Effector memory CD4-positive, alpha-beta T cell (primary cell): Measurements from ENCODE around the gene CCDC57.
"Not testable (repeated sequence)": the region's sequence is repeated elsewhere in the genome, so short reads cannot be mapped to it uniquely, and the experiment has no call there.

Source experiments
- DNase-seq, 3 donors: peaks; one replicate each; pipeline ENCODE4 v3.0.0-alpha.2; 2020
- H3K27ac ChIP-seq: 2 replicates; pipeline ENCODE4 v1.7.0; 2013; ENCODE audit warnings: mild to moderate bottlenecking, low read length, moderate library complexity; ENCODE audit not compliant: insufficient read depth, poor library complexity, severe bottlenecking
- H3K27me3 ChIP-seq: replicated peaks from 2 replicates; pipeline ENCODE4 v1.7.0; 2013; ENCODE audit warnings: mild to moderate bottlenecking, low read length; ENCODE audit not compliant: insufficient read depth, control insufficient read depth, poor library complexity, severe bottlenecking
- H3K36me3 ChIP-seq: 2 replicates; pipeline ENCODE4 v1.7.0; 2013; ENCODE audit warnings: mild to moderate bottlenecking, low read length, moderate library complexity; ENCODE audit not compliant: control insufficient read depth, insufficient read depth
- H3K4me1 ChIP-seq: 2 replicates; pipeline ENCODE4 v1.7.0; 2013; ENCODE audit warnings: low read length, mild to moderate bottlenecking; ENCODE audit not compliant: control insufficient read depth, insufficient read depth, poor library complexity, severe bottlenecking
- H3K4me3 ChIP-seq: 2 replicates; pipeline ENCODE4 v1.7.0; 2013; ENCODE audit warnings: low read length, low read depth, mild to moderate bottlenecking; ENCODE audit not compliant: insufficient read depth, poor library complexity, severe bottlenecking
- H3K9me3 ChIP-seq: 2 replicates; pipeline ENCODE4 v1.7.0; 2013; ENCODE audit warnings: mild to moderate bottlenecking, low read length, moderate library complexity; ENCODE audit not compliant: control insufficient read depth

CCDC57 gene

GRCh38 chr17:82215972-82216300 is 3.3 kb upstream of the CCDC57 start:
- DNase-seq: no peak
- H3K27me3 ChIP-seq: no peaks in the 10 kb centered on the region
- H3K27ac ChIP-seq: peak overlapping the region; percentile 14
- H3K4me3 ChIP-seq: no peak overlapping the region
- no peaks in the 10 kb centered on the region for H3K36me3 ChIP-seq
- H3K9me3 ChIP-seq: no peaks in the 10 kb centered on the region
- H3K4me1 ChIP-seq: peaks cover 32% of the 10 kb centered on the region

DNA sequence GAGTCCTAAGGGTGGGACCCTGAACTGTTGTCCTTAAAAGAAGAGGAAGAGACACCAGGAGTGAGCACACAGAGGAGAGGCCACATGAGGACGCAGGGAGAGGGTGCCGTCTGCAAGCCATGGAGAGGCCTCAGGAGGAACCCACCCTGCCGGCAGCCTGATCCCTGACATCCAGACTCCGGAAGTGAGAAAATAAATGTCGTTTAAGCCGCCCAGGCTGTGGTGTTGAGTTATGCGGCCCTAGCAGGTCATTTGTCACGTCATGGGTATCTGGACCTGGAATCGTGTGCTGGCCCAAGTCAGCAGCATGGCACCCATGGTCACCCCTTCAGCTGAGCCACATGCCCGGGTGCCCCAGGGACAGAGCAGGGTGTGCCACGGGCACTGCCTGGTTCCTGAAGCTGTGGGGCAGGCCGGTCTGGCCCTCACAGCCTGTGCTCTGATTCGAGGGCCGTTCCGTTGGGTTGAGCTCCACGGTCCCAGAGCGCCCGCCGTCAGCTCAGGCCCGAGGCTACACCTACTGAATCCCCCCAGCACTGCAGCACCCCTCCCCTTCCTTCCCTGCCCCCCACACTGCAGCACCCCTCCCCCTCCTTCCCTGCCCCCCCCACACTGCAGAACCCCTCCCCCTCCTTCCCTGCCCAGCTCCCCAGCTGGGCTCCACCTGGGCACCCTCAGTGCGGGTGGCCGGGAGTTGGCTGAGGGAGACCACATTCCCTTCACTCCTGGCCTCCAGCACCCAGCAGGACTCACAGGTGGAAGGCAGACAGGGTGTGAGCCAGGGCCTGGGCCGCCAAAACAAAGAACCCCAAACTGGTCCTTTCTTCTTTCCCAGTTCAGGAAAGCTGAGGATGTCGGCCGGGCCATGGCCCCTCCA is 2.7 kb upstream of the CCDC57 start:
- DNase-seq: no peak
- H3K27me3 ChIP-seq: no peaks in the 10 kb centered on the region
- no peaks in the 10 kb centered on the region for H3K36me3 ChIP-seq
- no peak overlapping the region for H3K27ac ChIP-seq
- H3K4me3 ChIP-seq: no peak overlapping the region
- H3K4me1 ChIP-seq: peaks cover 32% of the 10 kb centered on the region
- no peaks in the 10 kb centered on the region for H3K9me3 ChIP-seq

- no peak overlapping the region for H3K4me3 ChIP-seq
- no peak for DNase-seq
- no peaks in the 10 kb centered on the region for H3K36me3 ChIP-seq
- peaks cover 32% of the 10 kb centered on the region for H3K4me1 ChIP-seq
- H3K9me3 ChIP-seq: no peaks in the 10 kb centered on the region
- H3K27ac ChIP-seq: peak overlapping the region; percentile 25
- no peaks in the 10 kb centered on the region for H3K27me3 ChIP-seq
Observed at GRCh38 chr17:82214012-82214628, 1.5 kb upstream of the CCDC57 start.

DNA sequence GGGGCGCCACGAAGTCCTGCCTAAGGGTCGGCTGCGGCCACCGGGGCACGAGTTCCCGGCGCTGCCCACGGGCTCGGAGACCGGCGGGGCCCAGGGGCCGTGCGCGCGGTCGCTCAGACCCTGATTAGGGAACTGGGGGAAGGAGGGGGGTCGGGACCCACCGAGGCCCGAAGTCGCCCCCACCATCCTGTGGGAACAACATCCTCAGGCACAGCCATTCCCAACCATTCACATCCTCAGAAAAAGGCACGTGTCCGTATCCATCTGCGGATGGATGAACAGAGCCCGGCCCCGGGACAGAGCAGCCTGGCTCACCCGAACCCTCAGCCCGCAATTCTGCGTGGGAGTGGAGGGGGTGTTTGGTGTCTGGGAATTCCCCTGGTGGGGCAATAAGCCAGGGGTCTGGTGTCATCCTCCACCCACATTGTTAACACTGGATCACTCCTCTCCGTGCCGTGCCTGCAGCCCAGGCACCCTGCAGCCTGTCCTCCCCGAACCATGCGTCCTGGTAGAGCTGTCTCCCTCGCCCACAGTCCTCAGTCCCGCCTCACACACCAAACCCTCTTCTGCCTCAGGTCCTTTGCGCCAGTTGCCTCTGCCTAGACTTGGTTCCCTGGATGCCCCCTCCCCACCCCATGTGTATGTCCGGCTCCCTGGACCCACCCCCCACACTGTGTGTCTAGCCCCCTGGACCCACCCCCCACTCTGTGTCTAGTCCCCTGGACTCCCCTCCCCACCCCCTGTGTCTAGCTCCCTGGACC is 789 bp upstream of the CCDC57 start:
- DNase-seq: peak; percentile 50 to 58 (median 57)
- Histone ChIP-seq H3K27me3 (no peaks in the 10 kb centered on the region), H3K4me1 (peaks cover 32% of the 10 kb centered on the region), H3K4me3 (peak overlapping the region; percentile 88), H3K9me3 (no peaks in the 10 kb centered on the region), H3K36me3 (no peaks in the 10 kb centered on the region), H3K27ac (peak overlapping the region; percentile 55)

GRCh38 chr17:82210655-82211054 is 2.0 kb downstream of the CCDC57 start:
- H3K4me3 ChIP-seq, H3K27me3 ChIP-seq, DNase-seq, H3K36me3 ChIP-seq, H3K27ac ChIP-seq, H3K9me3 ChIP-seq: not testable (repeated sequence)
- H3K4me1 ChIP-seq: peaks cover 24% of the 10 kb centered on the region

DNA sequence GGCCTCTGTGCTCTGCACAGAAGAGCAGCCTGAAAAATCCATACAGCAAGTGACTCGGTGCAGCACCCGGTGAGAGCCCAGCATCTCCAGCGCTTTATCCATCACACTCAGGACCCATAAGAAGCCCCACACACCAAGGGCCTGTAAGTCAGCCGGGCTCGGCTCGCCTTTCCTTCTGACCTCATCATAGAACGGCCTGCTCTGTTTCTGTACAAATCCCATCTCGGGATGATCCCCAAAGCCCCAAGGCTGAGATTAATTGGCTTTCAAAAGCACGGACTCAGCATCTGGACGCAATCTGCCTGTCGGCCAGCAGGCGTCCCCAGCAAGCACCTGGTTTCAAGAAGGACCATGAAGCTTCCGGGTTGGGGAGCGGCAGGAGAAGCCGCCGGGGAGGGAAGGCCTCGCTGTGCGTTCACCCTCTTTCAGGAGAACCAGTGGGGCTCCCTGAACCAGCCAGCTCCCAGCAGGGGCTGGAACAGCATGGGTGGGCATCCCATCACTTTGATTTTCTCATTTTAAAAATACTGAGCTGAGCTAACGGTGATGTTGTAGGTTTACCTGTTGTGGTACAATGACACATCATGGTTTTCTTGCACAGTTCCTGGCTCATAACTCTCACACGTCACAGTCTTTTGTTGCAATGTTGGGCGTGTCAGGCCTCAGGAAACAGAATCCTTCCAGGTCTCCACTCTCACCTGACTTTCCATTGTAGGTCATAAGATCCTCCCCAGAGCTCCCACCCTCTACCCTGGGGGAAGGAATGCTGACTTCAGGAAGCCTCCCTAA is 6.7 kb downstream of the CCDC57 start:
- DNase-seq: peak; percentile 48 to 72 (median 65)
- peaks cover 20% of the 10 kb centered on the region for H3K4me1 ChIP-seq
- peak overlapping the region; percentile 78 for H3K27ac ChIP-seq
- H3K9me3 ChIP-seq: no peaks in the 10 kb centered on the region
- H3K4me3 ChIP-seq: no peak overlapping the region
- no peaks in the 10 kb centered on the region for H3K36me3 ChIP-seq
- no peaks in the 10 kb centered on the region for H3K27me3 ChIP-seq

DNA sequence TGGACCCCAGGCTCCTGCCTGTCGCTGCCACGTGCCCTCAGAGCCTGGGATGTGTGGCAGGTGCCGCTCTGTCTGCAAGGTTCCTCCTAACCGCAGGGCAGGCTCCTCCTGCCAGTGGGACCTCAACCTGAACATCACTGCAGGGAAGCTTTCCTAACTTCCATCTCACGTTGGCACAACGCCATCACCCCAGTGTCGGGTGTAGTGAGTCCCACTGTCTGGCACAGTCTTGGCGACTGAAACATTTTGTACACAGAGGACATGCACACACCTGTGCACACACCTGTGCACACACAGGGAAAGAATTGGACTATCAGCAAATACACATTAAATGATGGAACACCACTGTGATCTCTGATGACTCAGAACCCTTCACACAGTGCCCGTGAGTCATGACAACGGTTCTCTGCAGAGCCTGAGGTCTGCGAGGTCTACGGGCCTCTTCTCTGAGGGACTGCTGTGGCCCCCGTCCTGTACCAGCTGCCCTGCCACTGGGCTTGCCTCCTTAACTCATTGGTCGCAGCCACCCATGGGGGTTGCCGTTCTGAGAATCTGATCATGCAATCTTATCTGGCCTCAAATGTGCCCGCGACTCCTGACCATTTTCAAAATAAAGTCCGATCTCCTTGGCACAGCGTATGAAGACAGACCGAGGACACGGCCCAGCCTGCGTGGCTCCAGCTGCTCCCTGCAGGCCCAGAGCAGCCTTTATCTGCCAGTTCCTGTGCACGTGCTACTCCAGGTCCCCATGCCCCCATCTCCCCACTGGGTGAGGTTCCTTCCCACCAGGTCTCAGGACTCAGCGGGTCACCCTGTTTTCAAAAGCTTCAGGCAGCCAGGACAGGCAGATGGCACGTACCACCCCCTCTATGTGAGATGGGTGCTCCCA is 7.6 kb downstream of the CCDC57 start:
- no peak for DNase-seq
- Histone ChIP-seq H3K36me3 (no peaks in the 10 kb centered on the region), H3K4me3 (no peak overlapping the region), H3K9me3 (no peaks in the 10 kb centered on the region), H3K27ac (peak overlapping the region; percentile 78), H3K27me3 (no peaks in the 10 kb centered on the region), H3K4me1 (peaks cover 25% of the 10 kb centered on the region)

DNA sequence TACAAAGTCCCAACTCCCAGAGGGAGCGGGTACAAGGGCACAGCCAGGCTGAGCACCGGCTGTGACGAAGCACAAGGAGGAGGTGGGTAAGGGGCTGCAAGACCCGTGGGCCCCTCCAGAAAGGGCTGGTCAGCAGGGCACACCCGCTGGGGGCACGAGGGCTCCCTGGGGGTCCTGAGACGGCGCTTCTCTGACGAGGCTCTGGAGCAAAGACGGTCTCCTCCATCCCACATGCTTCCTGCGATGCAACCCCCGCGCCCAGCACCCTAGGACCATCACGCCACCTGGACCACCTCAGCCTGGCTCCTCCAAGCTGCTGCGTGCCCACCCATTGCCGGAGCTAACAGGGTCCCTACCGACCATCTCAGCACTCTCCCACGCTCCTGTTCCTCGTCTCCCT is 8.7 kb downstream of the CCDC57 start:
- no peak overlapping the region for H3K4me3 ChIP-seq
- H3K27me3 ChIP-seq: no peaks in the 10 kb centered on the region
- no peaks in the 10 kb centered on the region for H3K36me3 ChIP-seq
- no peaks in the 10 kb centered on the region for H3K9me3 ChIP-seq
- DNase-seq: no peak
- no peak overlapping the region for H3K27ac ChIP-seq
- H3K4me1 ChIP-seq: peaks cover 32% of the 10 kb centered on the region

GRCh38 chr17:82202981-82203380 is 9.7 kb downstream of the CCDC57 start:
- Histone ChIP-seq H3K9me3 (no peaks in the 10 kb centered on the region), H3K4me1 (peaks cover 38% of the 10 kb centered on the region), H3K36me3 (no peaks in the 10 kb centered on the region), H3K27ac (no peak overlapping the region), H3K27me3 (no peaks in the 10 kb centered on the region), H3K4me3 (no peak overlapping the region)
- DNase-seq: no peak
